GM20431 (cell line): ENCODE measurements around the gene AKAP10.
"Not testable (repeated sequence)": the region's sequence is repeated elsewhere in the genome, so short reads cannot be mapped to it uniquely, and the experiment has no call there.

Experiments
- in situ Hi-C: fragments of 300-500 bp; cut with MseI, MboI; formaldehyde crosslinking; loops from one replicate; pipeline ENCODE4 v1.15.0; 2020; ENCODE audit warnings: low sequenced_read_pairs; ENCODE audit not compliant: unreplicated experiment

AKAP10 gene

GRCh38 chr17:19979917-19980770 lies 2.5 kb upstream of the AKAP10 start:
- in situ Hi-C loops = loop anchor here (25.0 kb wide), 1 partner anchor 332 kb away; no protein-coding TSS in a partner anchor

GRCh38 chr17:19978805-19979211 lies 1.2 kb upstream of the AKAP10 start:
- in situ Hi-C loops = loop anchor here (25.0 kb wide), 1 partner anchor 333 kb away; no protein-coding TSS in a partner anchor

DNA sequence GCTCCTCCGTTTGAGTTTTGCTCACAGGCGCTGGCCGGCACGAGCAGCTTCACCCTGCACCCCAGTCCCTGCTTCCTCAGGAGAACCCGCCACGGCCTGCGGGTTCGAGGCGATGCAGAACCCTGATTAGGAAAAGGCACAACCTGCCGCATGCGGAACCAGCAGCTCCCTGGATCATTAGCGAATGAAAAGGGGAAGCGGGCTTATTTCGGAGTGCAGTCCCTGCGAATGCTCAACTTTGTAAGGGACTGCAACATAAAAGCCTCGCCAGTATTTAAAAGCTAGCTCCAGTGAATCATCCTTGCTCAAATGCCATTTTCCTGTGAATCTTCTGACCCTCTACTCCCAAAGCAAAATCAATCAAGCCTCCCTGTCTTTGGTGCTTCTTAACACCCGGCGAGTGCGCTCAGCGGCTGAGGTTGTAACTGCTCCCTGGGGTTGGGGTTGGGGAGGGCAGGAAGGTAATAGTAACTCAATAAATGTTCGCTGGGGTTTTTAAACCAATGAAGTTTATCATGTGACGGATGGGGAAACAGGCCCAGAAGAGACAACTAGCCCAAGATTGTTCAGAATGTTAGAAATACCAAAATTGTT lies 678 bp upstream of the AKAP10 start:
- in situ Hi-C loops = loop anchor here (25.0 kb wide), 1 partner anchor 334 kb away; no protein-coding TSS in a partner anchor

DNA sequence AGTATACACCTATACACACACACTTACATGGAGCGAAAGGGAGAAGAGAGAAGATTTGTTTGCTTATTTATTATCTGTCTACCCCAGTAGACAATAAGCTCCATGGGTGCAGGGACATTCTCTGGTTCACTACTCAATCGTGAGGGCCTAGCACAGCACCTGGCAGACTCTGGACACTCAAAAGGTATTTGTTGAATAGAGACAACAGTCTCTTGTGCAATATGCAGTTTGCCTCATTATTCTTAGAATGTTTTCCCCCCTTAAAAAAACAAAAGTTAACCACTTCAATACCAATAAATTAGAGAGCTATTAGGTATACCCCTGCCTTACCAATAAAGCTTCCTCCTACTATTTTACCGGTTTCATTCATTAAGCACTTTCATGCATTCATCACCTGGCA lies 2.0 kb downstream of the AKAP10 start:
- in situ Hi-C loops = loop anchor here (25.0 kb wide), 1 partner anchor 337 kb away; no protein-coding TSS in a partner anchor

GRCh38 chr17:19973156-19973555 lies 4.5 kb downstream of the AKAP10 start:
- in situ Hi-C loops = no loop called here

GRCh38 chr17:19962954-19963353 lies 14.7 kb downstream of the AKAP10 start:
- in situ Hi-C loops = not testable (repeated sequence)

DNA sequence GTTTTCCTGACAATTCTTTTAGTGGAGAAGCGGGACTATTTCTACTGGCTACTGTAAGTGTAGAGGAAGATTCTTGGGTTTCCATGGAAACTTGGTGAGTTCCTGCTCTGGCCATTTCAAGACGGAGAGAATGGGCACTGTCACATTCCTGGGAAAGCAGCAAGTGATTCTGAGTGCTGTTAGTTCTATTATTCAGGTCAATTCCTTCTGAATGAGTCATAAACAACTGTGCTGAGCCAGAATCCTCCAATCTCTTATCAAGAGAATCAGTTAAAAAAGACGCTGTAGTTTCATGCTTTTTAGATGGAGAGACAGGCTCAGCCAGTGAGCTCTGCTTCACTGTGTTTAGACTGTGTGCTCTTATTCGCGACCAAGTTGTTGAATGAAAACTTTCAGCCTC lies 19.6 kb downstream of the AKAP10 start:
- in situ Hi-C loops = no loop called here

- in situ Hi-C loops = no loop called here
Measured at GRCh38 chr17:19955099-19955498, 22.5 kb downstream of the AKAP10 start.

- in situ Hi-C loops = not testable (repeated sequence)
Measured at GRCh38 chr17:19951411-19951810, 26.2 kb downstream of the AKAP10 start.

GRCh38 chr17:19950624-19951195 lies 26.9 kb downstream of the AKAP10 start:
- in situ Hi-C loops = not testable (repeated sequence)

DNA sequence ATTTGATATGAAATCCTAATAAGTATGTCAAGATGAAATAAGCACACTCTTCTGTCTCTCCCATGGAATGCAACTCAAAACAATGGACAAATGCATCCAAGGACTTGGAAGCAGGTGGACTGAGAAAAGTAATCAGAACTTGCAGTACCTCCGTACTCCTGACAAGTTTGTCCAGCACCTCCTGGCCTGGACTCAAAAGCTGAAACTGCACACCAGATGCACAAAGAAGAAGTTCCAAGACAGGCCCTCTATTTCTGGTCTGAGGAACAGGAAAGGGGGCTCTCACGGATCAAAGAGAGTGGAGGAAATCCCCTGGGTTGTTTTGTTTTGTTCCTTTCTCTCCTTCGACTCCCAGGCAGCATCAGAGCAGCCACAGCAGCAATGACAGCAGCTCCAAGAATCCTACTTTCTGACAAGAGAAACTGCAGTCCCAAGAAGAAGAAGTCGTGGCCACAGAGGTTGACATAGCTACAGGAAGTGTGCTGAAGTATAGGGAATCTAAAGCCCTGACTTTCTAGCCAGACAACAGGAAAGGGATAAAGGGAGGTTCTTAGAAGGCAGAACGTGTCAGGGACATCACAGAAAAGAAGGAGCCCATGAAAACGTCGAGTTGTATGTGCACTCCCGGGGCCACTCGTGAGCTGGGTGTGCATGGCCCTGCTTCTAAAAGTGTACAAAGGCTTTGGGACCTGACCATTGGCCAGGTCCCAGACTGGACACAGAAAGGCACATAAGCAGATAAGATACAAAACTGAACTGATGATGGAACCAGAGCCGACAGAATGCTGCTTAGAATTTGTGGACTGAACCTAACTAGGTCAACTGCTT lies 29.3 kb downstream of the AKAP10 start:
- in situ Hi-C loops = no loop called here

GRCh38 chr17:19946921-19947320 lies 30.7 kb downstream of the AKAP10 start:
- in situ Hi-C loops = no loop called here

DNA sequence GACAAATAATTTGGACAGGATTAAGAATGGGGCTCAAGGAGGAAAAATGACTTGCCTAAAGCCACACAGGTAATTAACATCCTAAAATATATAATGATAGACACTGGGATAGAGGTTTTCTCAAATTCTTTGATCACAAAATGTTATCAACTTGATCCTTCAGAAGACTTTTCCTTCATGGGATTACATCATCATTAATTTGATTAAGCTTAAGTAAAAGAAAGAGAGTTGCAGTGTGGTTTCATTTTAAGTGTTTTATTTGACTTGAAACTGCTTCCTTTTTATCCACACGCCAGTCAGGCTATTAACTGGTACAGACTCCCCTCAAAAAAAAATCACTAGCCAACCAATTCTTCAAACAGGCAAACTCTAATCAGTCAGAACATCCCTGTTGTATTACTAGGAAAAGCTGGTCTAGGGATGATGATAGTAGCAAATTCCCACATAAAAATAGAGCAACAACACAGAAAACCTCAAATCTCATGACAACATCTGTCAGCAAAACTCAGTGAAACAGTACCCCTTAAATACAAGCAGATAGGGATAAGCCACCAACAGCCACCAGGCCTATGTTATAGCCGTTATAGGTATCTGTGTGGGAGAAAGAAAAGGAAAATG lies 32.5 kb downstream of the AKAP10 start:
- in situ Hi-C loops = no loop called here

GRCh38 chr17:19943599-19943998 lies 34.0 kb downstream of the AKAP10 start:
- in situ Hi-C loops = no loop called here

DNA sequence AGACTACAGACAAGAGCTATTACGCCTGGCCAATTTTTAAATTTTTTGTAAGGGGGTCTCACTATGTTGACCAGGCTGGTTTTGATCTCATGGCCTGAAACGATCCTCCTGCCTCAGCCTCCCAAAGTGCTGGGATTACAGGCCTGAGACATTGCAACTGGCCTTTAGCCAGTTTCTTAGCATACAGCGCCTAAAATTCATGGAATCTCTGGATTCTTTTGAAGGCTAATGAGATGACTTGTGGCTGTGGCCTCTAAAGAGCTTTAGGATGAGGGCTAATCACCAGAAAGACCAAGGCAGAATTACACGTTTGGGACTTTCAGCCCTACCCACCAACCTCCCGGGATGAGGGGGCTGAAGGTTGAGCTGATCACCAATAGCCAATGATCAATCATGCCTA lies 34.6 kb downstream of the AKAP10 start:
- in situ Hi-C loops = no loop called here

GRCh38 chr17:19940722-19941464 lies 36.7 kb downstream of the AKAP10 start:
- in situ Hi-C loops = no loop called here

DNA sequence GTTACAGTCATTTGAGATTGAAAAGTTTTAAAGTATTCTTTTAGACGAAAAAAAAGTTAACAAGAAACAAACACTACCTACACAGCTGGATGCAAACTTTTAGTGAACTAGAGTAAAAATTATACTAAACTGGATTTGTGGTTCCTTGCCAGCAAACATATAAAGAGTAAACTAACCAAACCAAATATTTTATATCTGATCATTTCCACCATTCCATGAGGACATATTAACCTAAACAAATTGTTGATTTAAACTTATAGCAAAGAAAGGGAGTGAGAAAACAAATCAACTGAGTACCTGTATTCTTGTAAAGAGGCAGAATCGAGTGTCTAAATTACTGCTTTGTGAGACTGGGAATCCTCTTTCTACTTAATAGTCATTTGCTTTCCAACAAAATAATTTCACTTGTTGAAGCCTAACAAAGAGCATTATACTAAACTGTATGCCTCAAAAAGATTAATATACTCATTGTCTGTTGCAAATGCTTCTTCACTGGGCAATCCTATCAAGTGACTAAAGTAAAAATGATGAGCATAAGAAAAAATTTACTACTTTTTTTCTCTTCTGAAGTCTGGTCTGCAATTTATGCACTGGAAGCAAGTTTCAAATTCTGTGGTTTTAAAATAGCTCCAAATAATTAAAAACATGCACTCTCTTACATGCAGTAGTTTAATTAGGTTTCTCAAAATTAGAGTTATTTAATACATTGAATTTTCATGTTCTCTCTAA lies 37.5 kb downstream of the AKAP10 start:
- in situ Hi-C loops = no loop called here

- in situ Hi-C loops = no loop called here
Measured at GRCh38 chr17:19938736-19939135, 38.9 kb downstream of the AKAP10 start.
